ENCODE measurements around the gene ILDR2.

Gene ILDR2

DNA sequence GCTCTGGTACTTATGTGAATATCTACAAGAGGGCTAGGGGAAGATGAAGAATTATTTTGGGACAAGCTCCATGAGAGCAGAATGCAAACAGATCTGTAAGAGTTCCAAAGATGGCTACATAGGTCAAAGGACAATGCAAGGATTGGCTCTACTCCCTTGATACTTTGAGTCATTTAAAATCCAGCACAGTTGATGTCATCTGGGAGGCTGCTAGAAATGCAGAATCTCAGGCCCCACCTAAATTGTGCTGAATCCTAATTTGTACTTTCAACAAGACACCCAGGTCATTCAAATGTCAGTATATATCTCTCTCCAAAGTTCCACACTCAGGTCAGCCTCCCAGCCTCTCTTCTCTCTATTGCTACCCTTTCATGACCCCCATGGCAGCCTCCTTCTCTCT, 75.6 kb downstream of the ILDR2 start (continued):
- TF ChIP-seq ZNF146 (tag by site-specific recombination; IDR thresholded peaks at IDR 0.05) (no peak), SCRT2 (tag by site-specific recombination; IDR thresholded peaks at IDR 0.05) (no peak), OSR2 (tag by site-specific recombination; IDR thresholded peaks at IDR 0.05) (no peak)

DNA sequence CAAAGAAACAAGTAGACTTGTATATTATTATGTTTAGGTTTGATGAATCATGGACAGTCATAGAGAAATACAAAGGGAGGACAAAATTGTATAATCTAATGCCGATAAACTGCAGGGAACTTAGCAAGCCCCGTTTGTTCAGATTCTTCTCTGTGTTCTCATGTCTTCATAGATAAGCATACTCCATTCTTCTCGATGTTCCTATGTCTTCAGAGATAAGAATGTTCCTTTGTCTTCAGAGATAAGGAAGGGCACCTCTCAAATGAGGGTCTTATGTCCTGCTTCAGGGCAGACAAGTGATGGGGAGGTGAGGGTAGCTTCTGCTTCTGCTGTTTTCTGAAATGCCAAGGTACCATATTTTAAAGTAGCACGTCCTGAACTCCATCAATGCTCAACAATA, 79.6 kb downstream of the ILDR2 start:
- no peak for TF ChIP-seq ZNF426 (tag by site-specific recombination; IDR thresholded peaks at IDR 0.05)
- TF ChIP-seq ZNF785 (tag by site-specific recombination; IDR thresholded peaks at IDR 0.05): no peak
- no peak for TF ChIP-seq GLIS1 (tag by site-specific recombination; IDR thresholded peaks at IDR 0.05)
- TF ChIP-seq ZNF776 (tag by site-specific recombination; IDR thresholded peaks at IDR 0.05; ENCODE audit: borderline replicate concordance): no peak
- TF ChIP-seq, protein P1, sequence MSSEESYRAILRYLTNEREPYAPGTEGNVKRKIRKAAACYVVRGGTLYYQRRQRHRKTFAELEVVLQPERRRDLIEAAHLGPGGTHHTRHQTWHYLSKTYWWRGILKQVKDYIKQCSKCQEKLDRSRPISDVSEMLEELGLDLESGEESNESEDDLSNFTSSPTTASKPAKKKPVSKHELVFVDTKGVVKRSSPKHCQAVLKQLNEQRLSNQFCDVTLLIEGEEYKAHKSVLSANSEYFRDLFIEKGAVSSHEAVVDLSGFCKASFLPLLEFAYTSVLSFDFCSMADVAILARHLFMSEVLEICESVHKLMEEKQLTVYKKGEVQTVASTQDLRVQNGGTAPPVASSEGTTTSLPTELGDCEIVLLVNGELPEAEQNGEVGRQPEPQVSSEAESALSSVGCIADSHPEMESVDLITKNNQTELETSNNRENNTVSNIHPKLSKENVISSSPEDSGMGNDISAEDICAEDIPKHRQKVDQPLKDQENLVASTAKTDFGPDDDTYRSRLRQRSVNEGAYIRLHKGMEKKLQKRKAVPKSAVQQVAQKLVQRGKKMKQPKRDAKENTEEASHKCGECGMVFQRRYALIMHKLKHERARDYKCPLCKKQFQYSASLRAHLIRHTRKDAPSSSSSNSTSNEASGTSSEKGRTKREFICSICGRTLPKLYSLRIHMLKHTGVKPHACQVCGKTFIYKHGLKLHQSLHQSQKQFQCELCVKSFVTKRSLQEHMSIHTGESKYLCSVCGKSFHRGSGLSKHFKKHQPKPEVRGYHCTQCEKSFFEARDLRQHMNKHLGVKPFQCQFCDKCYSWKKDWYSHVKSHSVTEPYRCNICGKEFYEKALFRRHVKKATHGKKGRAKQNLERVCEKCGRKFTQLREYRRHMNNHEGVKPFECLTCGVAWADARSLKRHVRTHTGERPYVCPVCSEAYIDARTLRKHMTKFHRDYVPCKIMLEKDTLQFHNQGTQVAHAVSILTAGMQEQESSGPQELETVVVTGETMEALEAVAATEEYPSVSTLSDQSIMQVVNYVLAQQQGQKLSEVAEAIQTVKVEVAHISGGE (tag by site-specific recombination; conservative IDR thresholded peaks at IDR 0.05; ENCODE audit: low read depth): no peak
- TF ChIP-seq, protein P2, sequence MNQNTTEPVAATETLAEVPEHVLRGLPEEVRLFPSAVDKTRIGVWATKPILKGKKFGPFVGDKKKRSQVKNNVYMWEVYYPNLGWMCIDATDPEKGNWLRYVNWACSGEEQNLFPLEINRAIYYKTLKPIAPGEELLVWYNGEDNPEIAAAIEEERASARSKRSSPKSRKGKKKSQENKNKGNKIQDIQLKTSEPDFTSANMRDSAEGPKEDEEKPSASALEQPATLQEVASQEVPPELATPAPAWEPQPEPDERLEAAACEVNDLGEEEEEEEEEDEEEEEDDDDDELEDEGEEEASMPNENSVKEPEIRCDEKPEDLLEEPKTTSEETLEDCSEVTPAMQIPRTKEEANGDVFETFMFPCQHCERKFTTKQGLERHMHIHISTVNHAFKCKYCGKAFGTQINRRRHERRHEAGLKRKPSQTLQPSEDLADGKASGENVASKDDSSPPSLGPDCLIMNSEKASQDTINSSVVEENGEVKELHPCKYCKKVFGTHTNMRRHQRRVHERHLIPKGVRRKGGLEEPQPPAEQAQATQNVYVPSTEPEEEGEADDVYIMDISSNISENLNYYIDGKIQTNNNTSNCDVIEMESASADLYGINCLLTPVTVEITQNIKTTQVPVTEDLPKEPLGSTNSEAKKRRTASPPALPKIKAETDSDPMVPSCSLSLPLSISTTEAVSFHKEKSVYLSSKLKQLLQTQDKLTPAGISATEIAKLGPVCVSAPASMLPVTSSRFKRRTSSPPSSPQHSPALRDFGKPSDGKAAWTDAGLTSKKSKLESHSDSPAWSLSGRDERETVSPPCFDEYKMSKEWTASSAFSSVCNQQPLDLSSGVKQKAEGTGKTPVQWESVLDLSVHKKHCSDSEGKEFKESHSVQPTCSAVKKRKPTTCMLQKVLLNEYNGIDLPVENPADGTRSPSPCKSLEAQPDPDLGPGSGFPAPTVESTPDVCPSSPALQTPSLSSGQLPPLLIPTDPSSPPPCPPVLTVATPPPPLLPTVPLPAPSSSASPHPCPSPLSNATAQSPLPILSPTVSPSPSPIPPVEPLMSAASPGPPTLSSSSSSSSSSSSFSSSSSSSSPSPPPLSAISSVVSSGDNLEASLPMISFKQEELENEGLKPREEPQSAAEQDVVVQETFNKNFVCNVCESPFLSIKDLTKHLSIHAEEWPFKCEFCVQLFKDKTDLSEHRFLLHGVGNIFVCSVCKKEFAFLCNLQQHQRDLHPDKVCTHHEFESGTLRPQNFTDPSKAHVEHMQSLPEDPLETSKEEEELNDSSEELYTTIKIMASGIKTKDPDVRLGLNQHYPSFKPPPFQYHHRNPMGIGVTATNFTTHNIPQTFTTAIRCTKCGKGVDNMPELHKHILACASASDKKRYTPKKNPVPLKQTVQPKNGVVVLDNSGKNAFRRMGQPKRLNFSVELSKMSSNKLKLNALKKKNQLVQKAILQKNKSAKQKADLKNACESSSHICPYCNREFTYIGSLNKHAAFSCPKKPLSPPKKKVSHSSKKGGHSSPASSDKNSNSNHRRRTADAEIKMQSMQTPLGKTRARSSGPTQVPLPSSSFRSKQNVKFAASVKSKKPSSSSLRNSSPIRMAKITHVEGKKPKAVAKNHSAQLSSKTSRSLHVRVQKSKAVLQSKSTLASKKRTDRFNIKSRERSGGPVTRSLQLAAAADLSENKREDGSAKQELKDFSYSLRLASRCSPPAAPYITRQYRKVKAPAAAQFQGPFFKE (tag by site-specific recombination; IDR thresholded peaks at IDR 0.05; ENCODE audit: borderline replicate concordance): no peak
- no peak for TF ChIP-seq SP3 (tag by site-specific recombination; IDR thresholded peaks at IDR 0.05)
- TF ChIP-seq ZNF654 (tag by site-specific recombination; IDR thresholded peaks at IDR 0.05; ENCODE audit: low read depth): no peak
- TF ChIP-seq ZBTB17 (tag by site-specific recombination; IDR thresholded peaks at IDR 0.05): no peak
- no peak for TF ChIP-seq ZNF626 (tag by site-specific recombination; IDR thresholded peaks at IDR 0.05)
- TF ChIP-seq ZNF366 (tag by site-specific recombination; conservative IDR thresholded peaks at IDR 0.05): no peak
- TF ChIP-seq ZNF112 (tag by site-specific recombination; IDR thresholded peaks at IDR 0.05): no peak
- no peak for TF ChIP-seq ZNF24 (tag by site-specific recombination; IDR thresholded peaks at IDR 0.05)
- TF ChIP-seq ZNF629 (tag by site-specific recombination; IDR thresholded peaks at IDR 0.05): no peak
- TF ChIP-seq ZBTB48 (tag by site-specific recombination; IDR thresholded peaks at IDR 0.05): no peak
- no peak for TF ChIP-seq ZNF146 (tag by site-specific recombination; IDR thresholded peaks at IDR 0.05)
- Histone ChIP-seq H3K4me3 (ENCODE audit: low read depth, low read length) (no peak overlapping the region), H3K4me1 (ENCODE audit: control insufficient read depth, insufficient read depth, low read length) (no peaks in the 10 kb centered on the region), H3K27ac (ENCODE audit: extremely low read depth, low read depth, low read length) (no peak overlapping the region), H3K36me3 (ENCODE audit: control insufficient read depth in 2 of 2, insufficient read depth in 1 of 2, low read length in 2 of 2) (no peaks in the 10 kb centered on the region), H3K9me3 (ENCODE audit: control insufficient read depth, insufficient read depth, low read depth, low read length) (no peaks in the 10 kb centered on the region)
- ChIA-PET POLR2A (no interaction called here), CTCF (interaction anchor here (2.9 kb wide), 1 partner anchor 163 kb away, joined by 10 read pairs; no protein-coding TSS in a partner anchor)

Data from HEK293 (cell line).